Activated CD4-positive, alpha-beta T cell treated with anti-CD3 and anti-CD28 coated beads, Interleukin-2, amount 50 U/mL, for 24 hours (primary cell): ENCODE results near the gene ABT1.

Source experiments
- DNase-seq, 2 donors: peaks; one replicate each; pipeline ENCODE4 v3.0.0-alpha.2; 2020; ENCODE audit warnings: low read depth in 1 of 2, low spot score in 1 of 2

ABT1 gene

DNA sequence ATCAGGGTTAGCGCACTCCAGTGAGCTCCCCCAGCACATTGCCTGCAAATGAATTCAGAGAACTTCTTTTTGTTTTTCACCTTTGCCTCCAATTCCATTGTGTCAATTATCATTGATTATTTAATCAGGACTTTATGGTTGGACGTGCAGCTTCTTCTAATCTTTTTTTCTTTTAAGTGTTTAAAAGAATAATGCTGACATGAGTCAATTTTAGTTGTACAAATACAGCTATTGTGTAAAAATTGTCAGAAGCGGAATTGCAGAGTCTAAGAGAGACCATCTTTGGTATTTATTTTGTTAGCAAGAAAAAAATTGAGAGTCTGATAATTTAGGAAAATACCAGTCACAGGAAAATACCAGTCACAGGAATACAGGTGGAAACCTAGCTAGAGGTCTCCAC is 5.5 kb downstream of the ABT1 start:
- no peak for DNase-seq

DNA sequence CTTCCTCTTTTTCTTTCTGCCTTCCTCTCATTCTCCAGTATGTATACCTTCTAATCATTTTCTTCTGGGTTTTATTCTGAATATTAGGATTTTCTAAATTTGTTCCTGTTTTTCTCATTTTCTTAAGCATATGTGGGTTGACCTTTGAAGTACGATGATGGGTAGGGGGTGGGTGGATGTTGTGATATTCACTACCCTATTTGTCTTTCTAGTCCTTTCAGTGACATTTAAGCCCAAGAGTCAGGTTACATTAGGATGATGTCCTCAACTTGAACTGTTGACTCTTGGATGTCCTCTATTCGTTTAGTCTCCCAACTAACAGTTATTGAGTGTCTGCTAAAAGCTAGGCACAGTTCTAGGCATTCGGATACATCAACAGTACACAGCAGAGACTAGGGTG is 7.3 kb downstream of the ABT1 start:
- DNase-seq, result no peak

DNA sequence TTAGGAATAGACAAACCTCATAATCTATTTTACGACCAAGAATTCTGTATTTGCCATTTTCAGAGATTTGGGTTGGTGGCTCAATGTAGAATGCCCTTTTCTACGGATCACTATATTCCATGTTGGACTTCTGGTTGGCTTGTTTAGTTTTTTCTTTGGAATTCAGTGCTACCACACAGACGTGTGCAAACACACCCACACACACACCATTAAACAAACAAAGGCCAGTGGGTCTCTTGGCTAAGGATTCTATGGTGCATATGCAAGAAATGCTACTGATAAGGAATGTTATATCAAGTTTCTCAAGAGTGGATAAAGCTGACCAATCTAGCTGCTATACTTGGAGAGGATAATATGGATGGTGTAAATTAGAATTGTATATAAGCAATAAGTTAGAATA is 8.0 kb downstream of the ABT1 start:
- DNase-seq, result no peak

DNA sequence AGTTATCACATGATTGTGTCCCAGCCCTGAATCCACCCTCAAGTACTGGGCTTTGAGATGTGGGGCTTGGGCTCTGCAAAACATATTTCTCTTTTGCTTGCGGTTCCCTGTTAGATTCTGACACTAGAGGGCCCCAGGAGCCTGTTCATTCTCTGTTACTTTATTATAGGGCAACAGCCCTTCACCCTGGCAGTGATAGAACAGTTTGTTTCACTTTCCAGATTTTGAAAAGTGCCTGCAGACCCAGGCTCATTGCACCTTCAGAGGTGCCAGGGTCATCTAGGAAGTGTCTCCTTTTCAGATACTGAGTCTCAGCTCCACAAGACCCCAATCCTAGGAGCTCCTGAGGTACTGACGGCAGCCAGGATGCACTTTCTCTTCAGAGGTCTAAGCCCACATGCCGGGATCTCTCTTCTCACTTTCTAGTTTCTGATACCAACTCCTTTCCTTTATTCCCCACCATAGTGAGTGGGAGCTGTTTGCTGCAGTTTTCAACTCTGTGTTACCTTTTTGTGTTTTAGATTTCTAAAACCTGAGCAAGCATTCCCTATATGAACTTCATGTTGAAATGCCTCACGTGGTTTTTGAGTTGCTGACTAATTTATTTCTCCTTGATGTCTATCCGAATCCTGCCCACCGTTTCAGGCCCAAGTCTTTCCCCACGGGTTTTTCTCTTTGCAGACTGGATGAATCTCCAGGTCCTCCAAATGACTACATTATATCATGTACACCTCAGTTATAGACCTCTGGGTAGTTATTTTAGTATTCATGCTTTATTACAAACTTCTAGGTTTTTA is 10.9 kb downstream of the ABT1 start:
- peak; percentile 26 to 66 for DNase-seq

DNA sequence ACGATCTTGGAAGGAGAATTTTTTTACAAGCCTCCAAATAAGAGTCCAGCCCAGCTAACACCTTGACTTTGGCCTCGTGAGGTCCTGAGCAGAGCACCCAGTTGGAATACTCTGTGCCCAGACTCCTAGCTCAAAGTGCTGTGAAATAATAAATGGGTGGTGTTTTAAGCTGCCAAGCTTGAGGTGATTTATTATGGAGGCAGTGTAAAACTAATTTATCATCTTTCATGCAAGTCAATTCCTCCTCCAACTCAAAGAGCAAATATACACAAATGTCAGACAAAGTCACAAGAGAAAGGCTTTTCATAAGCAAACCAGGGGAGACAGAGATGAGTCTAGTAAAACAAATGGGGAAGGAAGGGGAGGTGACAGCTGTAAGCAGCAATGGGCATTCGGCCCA is 12.7 kb downstream of the ABT1 start:
- no peak for DNase-seq

DNA sequence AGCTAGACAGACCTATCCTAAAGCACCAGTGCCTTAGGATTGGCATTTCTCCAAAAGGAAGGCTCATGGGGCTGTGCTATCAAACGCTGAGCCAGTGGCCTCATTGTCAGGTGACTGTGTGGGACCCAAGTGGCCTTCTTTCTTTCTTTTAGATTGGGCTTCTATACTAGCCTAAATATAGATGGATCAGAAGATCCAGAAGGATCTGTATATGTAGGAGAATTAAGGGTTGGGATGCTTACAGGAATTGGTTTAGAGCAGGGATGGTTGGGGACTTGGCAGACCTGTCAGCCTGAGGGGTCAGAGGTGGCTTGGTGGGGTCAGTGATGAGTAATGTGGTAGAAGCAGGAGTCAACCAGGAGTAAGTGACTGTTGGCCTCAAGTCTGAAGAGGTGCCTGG is 14.8 kb downstream of the ABT1 start:
- no peak for DNase-seq

DNA sequence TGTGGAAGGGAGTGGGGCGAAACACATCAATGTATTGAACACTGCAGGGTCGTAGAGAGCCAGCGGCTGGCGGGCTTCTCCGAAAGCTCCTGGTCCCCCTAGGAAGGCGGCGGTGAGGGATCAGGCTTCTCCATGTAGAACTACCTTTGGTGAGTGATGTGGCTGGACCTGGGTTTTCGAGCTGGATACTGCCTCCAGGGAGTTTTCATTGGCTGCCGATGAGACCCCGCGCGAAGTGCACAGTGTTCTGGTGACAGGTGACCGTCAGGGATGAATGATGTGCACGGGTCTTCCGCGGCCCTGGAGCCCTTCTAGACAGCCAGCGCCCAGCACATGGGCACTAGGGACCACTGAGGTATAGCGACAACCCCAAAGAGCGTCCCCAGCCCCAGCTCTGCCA is 16.4 kb downstream of the ABT1 start:
- DNase-seq, result no peak

DNA sequence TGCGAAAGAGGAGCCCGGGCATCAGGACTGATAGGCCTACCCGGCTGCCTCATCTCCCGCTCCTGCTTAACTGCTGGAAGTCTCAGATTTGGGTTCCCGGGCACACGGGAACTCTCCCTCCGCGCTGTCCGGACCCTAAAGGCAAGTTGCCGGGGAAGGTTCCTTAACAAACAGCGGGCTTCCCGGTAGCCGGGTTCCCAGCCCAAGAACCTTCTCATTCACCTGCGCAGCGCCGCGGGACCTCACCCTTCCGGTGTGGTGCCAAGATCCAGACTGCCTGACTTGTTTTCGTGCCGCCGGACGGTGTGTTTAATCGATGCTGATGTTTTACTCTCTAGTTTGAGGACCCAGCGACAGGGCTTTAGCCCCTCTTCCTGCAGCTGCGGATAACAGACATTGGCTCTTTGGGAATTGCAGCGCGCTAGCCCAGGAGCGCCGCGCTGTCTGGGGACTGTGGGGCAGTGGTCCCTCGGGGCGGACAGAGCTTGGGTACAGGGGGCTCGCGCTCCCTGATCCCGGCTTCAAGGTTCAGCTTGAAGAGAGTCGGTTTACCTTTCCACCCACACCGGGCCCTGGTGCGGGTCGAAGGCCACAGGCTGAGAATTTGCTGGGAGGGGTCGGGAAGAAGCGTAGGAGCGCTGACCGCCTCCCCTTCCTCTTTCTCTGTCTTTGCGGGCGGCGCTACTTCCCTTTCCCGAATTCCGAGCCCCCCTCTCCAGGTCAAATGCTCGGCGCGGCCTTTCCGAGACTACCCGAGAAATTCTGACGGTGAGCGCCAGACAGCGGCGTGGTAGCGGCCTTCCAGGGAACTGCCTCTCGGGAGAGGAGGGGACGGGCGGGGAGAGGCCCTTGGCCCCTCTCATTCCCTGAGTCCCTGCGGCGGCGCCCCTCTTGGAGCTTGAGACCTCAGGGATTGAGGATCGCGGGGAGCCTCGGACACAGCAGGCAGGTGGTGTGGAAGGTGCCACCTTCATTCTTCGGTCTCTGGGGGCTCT is 17.2 kb downstream of the ABT1 start:
- no peak for DNase-seq

DNA sequence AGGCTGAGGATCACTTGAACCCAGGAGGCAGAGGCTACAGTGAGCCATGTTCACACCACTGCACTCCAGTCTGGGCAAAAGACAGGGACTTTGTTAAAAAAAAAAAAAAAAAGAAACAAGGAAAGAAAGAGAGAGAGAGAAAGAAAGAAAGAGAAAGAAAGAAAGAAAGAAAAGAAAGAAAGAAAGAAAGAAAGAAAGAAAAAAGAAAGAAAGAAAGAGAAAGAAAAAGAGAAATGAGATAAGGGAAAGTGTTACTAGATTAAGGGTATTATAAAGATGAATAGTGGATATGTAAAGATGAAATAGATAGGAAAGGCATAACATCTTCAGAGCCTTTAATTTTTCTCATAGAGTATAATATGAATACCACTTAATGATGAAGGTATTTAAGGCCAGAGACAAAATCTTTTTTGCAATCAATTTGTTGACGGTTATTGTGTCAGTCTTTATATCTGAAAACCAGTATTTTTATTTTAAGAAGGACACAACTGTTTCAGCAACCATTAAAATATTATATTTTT is 26.6 kb downstream of the ABT1 start:
- DNase-seq, result no peak

DNA sequence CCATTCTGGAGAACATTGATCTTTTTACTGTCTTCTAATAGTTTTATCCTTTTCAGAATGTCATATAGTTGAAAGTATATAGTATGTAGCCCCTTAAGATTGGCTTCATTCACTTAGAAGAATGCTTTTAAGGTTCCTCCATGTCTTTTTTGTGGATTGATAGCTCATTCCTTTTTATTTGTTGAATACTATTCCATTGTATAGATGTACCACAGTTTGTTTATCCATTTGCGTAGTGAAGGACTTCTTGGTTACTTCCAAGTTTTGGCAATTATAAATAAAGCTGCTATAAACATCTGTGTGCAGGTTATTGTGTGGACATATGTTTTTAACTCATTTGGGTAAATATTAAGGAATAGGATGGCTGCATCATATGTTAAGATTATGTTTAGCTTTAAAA is 27.8 kb downstream of the ABT1 start:
- no peak for DNase-seq

DNA sequence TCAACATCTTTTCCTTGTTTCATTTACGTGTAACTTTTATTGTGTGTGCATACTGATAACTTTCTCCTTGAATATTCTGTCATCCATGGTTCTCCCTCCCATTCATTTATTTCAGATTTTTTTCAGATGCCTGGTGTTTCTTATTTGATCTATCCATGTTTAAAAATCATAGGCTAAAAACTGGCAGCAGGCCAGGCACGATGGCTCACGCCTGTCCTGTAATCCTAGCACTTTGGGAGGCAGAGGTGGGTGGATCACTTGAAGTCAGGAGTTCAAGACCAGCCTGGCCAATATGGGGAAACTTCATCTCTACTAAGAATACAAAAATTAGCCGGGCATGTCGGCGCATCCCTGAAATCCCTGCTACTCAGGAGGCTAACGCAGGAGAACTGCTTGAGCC is 31.1 kb downstream of the ABT1 start:
- DNase-seq, result no peak

DNA sequence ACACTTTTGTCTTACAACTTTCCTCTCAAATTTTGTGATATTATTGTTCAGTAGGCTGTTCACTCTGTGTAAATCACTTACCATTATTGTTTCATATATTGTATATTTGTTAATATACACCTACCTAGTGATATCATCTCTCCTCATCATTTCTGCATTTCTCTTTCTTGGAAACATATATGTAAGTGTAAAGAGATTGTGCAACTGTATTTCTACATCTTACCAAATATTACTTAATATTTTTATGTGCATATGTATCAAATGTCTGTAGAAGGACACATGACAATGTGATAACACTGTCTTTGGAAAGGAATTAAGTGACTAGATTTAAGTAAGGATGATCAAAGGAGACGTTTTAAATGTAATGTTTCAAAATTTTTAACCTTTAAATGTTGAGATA is 32.6 kb downstream of the ABT1 start:
- DNase-seq, result no peak

DNA sequence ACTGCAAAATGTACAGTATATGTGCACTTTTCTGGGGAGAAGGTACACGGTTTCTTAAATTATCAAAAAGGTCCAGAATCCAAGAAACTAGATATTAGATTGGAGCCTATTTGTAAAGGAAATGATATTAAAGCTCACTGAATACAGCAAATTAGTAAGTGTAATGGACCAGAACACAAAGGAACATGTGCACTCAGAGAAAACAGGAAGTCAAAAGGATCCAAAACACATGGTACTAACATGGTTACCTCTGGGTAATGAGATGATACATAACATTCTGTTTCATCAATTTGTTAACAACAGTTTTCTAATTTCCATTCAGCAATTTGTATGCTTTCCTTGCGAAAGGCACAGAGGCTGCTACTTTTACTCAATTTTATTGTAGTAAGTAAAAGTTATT is 44.1 kb downstream of the ABT1 start:
- no peak for DNase-seq

DNA sequence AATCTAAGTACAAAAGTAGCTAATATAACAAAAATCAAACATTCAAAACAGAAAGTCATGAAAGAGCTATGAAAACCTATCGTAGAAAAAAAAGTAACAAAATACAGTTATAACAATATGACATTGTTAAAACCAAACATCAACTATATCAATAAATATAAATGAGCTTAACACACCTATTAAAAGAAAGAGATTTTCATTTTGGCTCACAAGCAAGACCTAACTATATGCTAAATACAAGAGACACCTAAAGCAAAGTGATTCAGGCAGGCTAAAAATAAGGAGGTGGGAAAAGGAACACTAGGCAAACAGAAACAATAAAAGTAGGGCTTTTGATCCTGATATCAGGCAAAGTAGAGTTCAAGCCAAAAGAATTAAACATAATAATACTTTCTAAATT is 49.3 kb downstream of the ABT1 start:
- no peak for DNase-seq
